Endothelial cell of umbilical vein (primary cell): ENCODE measurements around the gene LHX4. TPM values are rescaled to one million over a fixed set of nuclear protein-coding genes. Genes with fewer than 3 reads are reported as not detected.

Source experiments
- BruUV-seq: library from RNA; stranded (reverse); fragments of 400-500 nt; replicated peaks from 2 replicates; lab custom pipeline; 2021; lab: Mats Ljungman, UMichigan
- CTCF ChIA-PET: fragments of 300-600, 350-600 bp; sonication (Branson Sonifier 250); formaldehyde crosslinking; loops from one replicate; lab custom pipeline; 2021; ENCODE audit warnings: antibody characterized with exemption, inconsistent platforms; lab: Charles Lee
- POLR2A ChIA-PET: fragments of 300-600, 350-600 bp; sonication (Branson Sonifier 250); formaldehyde crosslinking; loops from one replicate; lab custom pipeline; 2021; ENCODE audit warnings: antibody characterized with exemption, inconsistent platforms; lab: Charles Lee
- DNase-seq: peaks from one replicate; pipeline ENCODE4 v3.0.0-alpha.2; 2011; ENCODE audit warnings: low read depth, low spot score
- FAIRE-seq: peaks from 2 replicates; lab custom pipeline; 2011; peaks lifted over from hg19 to GRCh38; lab: Jason Lieb, UNC
- H2AFZ ChIP-seq: 2 replicates; pipeline ENCODE4 v1.6.0; 2012; ENCODE audit warnings: low read depth, low read length, control low read depth, inconsistent platforms
- H3K27ac ChIP-seq: 2 replicates; pipeline ENCODE4 v1.5.1; 2011; ENCODE audit warnings: low read depth, mild to moderate bottlenecking, control low read depth, low read length, moderate library complexity; ENCODE audit not compliant: insufficient read depth
- H3K27me3 ChIP-seq, 2 experiments: 2 replicates each; pipeline versions ENCODE4 v1.6.0 to v1.6.1; 2011; ENCODE audit warnings: low read length in 2 of 2, mixed read lengths in 1 of 2; ENCODE audit not compliant: control insufficient read depth in 2 of 2, insufficient read depth in 2 of 2
- H3K36me3 ChIP-seq, 2 experiments: 2 replicates in 1 of 2; 3 replicates in 1 of 2; pipeline ENCODE4 v1.5.1; 2011; ENCODE audit warnings: low read length in 2 of 2, mild to moderate bottlenecking in 1 of 2, moderate library complexity in 1 of 2; ENCODE audit not compliant: control insufficient read depth in 2 of 2, insufficient read depth in 2 of 2; ENCODE audit errors: extremely low read depth in 1 of 2
- H3K4me1 ChIP-seq: 3 replicates; pipeline ENCODE4 v1.5.1; 2011; ENCODE audit warnings: mild to moderate bottlenecking, low read length; ENCODE audit not compliant: control insufficient read depth, insufficient read depth; ENCODE audit errors: extremely low read depth
- H3K4me2 ChIP-seq: 2 replicates; pipeline ENCODE4 v1.6.1; 2011; ENCODE audit warnings: low read length, control low read depth, mixed read lengths; ENCODE audit not compliant: insufficient read depth
- H3K4me3 ChIP-seq, 3 experiments: fragments of 200-600 bp in 1 of 3; sonication (generic), shearing (Covaris generic) in 1 of 3; replicated peaks in 1 of 3; 2 replicates each; pipeline ENCODE4 v1.5.1; 2011 to 2016; ENCODE audit warnings: control low read depth in 3 of 3, low read length in 3 of 3, mild to moderate bottlenecking in 2 of 3, inconsistent platforms in 1 of 3, low read depth in 1 of 3, moderate library complexity in 1 of 3; ENCODE audit not compliant: insufficient read depth in 1 of 3
- H3K79me2 ChIP-seq: 2 replicates; pipeline ENCODE4 v1.6.0; 2012; ENCODE audit warnings: low read length, inconsistent platforms; ENCODE audit not compliant: control insufficient read depth, insufficient read depth
- H3K9ac ChIP-seq: replicated peaks from 2 replicates; pipeline ENCODE3; 2011; ENCODE audit warnings: low read length, control low read depth; ENCODE audit not compliant: insufficient read depth; ENCODE audit errors: extremely low read depth
- H3K9me1 ChIP-seq: replicated peaks from 3 replicates; pipeline ENCODE4 v1.6.0; 2011; ENCODE audit warnings: mild to moderate bottlenecking, low read length; ENCODE audit not compliant: control insufficient read depth, insufficient read depth; ENCODE audit errors: extremely low read depth
- H3K9me3 ChIP-seq: replicated peaks from 2 replicates; pipeline ENCODE4 v1.5.1; 2012; ENCODE audit warnings: low read length, inconsistent platforms; ENCODE audit not compliant: control insufficient read depth, insufficient read depth
- H4K20me1 ChIP-seq: replicated peaks from 2 replicates; pipeline ENCODE3; 2011; ENCODE audit warnings: mild to moderate bottlenecking, low read length; ENCODE audit not compliant: control insufficient read depth, insufficient read depth; ENCODE audit errors: extremely low read depth
- EZH2 ChIP-seq: IDR thresholded peaks from 2 replicates; pipeline ENCODE4 v1.6.1; 2012; ENCODE audit warnings: borderline replicate concordance, low read depth, mild to moderate bottlenecking, moderate library complexity, low read length, inconsistent platforms; ENCODE audit not compliant: severe bottlenecking
- FOS ChIP-seq: IDR thresholded peaks from 2 replicates; pipeline ENCODE4 v1.6.1; 2011; ENCODE audit warnings: mild to moderate bottlenecking, low read length, moderate library complexity, borderline replicate concordance; ENCODE audit not compliant: insufficient read depth
- GATA2 ChIP-seq: IDR thresholded peaks from 2 replicates; pipeline ENCODE4 v1.7.0; 2011; ENCODE audit warnings: low read depth, mild to moderate bottlenecking, moderate library complexity, mixed read lengths, low read length; ENCODE audit not compliant: insufficient read length, insufficient read depth
- JUN ChIP-seq: IDR thresholded peaks from 2 replicates; pipeline ENCODE4 v1.6.1; 2011; ENCODE audit warnings: borderline replicate concordance, low read depth; ENCODE audit not compliant: insufficient read length, insufficient read depth
- MYC ChIP-seq: IDR thresholded peaks from one replicate; pipeline ENCODE4 v1.6.1; 2011; ENCODE audit warnings: mild to moderate bottlenecking, low read depth, low read length
- POLR2A ChIP-seq: IDR thresholded peaks from 2 replicates; pipeline ENCODE4 v1.6.1; 2012; ENCODE audit warnings: low read depth, mild to moderate bottlenecking, control low read depth, low read length
- POLR2AphosphoS5 ChIP-seq: IDR thresholded peaks from 2 replicates; pipeline ENCODE4 v1.6.1; 2012; ENCODE audit warnings: low read depth, mild to moderate bottlenecking, control low read depth, low read length, moderate library complexity; ENCODE audit not compliant: insufficient read depth
- dilution Hi-C: fragments of 300-500 bp; cut with MboI; formaldehyde crosslinking; loops from one replicate; pipeline ENCODE4 v1.15.0; 2019; ENCODE audit warnings: low sequenced_read_pairs; ENCODE audit not compliant: extremely low pct_ligation_motif_present
- intact Hi-C: fragments of 100-400 bp; cut with micrococcal nuclease; formaldehyde crosslinking; loops from one replicate; pipeline ENCODE4 v1.10.0; 2022
- polyA plus RNA-seq, 4 experiments: library from polyadenylated mRNA; depleted of rRNA in 3 of 4; stranded (reverse) in 3 of 4; unstranded in 1 of 4; fragments of >200 nt; gene quantifications; 2 replicates each; pipeline versions ENCODE4 v1.2.1 to v1.2.3, GENCODE V29; 2011 to 2012; ENCODE audit warnings: missing spikeins in 1 of 4
- total RNA-seq: library from RNA; stranded (reverse); gene quantifications from 2 replicates; pipeline ENCODE4 v1.2.3, GENCODE V29; 2021
- TF ChIP-seq, protein P1 (sequence below): IDR thresholded peaks from 2 replicates; pipeline ENCODE4 v1.6.1; 2011; ENCODE audit not compliant: insufficient read depth, insufficient read length
- TF ChIP-seq, protein P2 (sequence below), 2 donors: IDR thresholded peaks; 1 replicate in 1 of 2; 2 replicates in 1 of 2; pipeline ENCODE4 v1.5.1; 2011; ENCODE audit warnings: low read length in 2 of 2, mild to moderate bottlenecking in 2 of 2, moderate library complexity in 2 of 2, control low read depth in 1 of 2, inconsistent platforms in 1 of 2, low read depth in 1 of 2; ENCODE audit not compliant: insufficient read depth in 1 of 2; ENCODE audit errors: extremely low read depth in 1 of 2

The LHX4 gene
- total and polyA plus RNA-seq, 2 donors (not counting 3 experiments of a cell fraction or from before 2014, with no cell fraction given), result not detected

- H4K20me1 ChIP-seq, result no peaks in the 10 kb centered on the region
- ChIA-PET POLR2A (no interaction called here), CTCF (no interaction called here)
- H3K9me1 ChIP-seq, result no peaks in the 10 kb centered on the region
- BruUV-seq, result no TSS peak
- H3K27ac ChIP-seq, result no peak overlapping the region
- H3K9ac ChIP-seq, result no peak overlapping the region
- TF ChIP-seq POLR2A, result no peak
- TF ChIP-seq GATA2, result no peak
- no peak for TF ChIP-seq POLR2AphosphoS5
- TF ChIP-seq, protein P1, sequence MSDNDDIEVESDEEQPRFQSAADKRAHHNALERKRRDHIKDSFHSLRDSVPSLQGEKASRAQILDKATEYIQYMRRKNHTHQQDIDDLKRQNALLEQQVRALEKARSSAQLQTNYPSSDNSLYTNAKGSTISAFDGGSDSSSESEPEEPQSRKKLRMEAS, result no peak
- no peak for TF ChIP-seq MYC
- no peak for TF ChIP-seq FOS
- no peak for TF ChIP-seq JUN
- TF ChIP-seq, protein P2, sequence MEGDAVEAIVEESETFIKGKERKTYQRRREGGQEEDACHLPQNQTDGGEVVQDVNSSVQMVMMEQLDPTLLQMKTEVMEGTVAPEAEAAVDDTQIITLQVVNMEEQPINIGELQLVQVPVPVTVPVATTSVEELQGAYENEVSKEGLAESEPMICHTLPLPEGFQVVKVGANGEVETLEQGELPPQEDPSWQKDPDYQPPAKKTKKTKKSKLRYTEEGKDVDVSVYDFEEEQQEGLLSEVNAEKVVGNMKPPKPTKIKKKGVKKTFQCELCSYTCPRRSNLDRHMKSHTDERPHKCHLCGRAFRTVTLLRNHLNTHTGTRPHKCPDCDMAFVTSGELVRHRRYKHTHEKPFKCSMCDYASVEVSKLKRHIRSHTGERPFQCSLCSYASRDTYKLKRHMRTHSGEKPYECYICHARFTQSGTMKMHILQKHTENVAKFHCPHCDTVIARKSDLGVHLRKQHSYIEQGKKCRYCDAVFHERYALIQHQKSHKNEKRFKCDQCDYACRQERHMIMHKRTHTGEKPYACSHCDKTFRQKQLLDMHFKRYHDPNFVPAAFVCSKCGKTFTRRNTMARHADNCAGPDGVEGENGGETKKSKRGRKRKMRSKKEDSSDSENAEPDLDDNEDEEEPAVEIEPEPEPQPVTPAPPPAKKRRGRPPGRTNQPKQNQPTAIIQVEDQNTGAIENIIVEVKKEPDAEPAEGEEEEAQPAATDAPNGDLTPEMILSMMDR (IDR thresholded peaks at IDR 0.05; ENCODE audit: extremely low read depth in 1 of 2, insufficient read depth in 1 of 2, low read depth in 1 of 2, low read length in 2 of 2), result no peak
- TF ChIP-seq EZH2, result no peak
- no peaks in the 10 kb centered on the region for H3K9me3 ChIP-seq
- no peaks in the 10 kb centered on the region for H3K79me2 ChIP-seq
- no peaks in the 10 kb centered on the region for H3K36me3 ChIP-seq
- H3K4me2 ChIP-seq, result no peak overlapping the region
- H2AFZ ChIP-seq, result no peak overlapping the region
- intact Hi-C loops, result no loop called here
- H3K27me3 ChIP-seq, result peaks cover 0 to 3% of the 10 kb centered on the region in 2 experiments
- DNase-seq, result no peak
- H3K4me3 ChIP-seq, result no peak overlapping the region
- FAIRE-seq, result no peak
- dilution Hi-C loops, result no loop called here
- H3K4me1 ChIP-seq, result no peaks in the 10 kb centered on the region
These were observed 14.0 kb upstream of the LHX4 start for GRCh38 chr1:180215856-180216625.
